Measurements from ENCODE around the gene CNTN6.
A peak's percentile ranks its signal among the peaks of the same experiment; 100 is the strongest.

CNTN6 gene

DNA sequence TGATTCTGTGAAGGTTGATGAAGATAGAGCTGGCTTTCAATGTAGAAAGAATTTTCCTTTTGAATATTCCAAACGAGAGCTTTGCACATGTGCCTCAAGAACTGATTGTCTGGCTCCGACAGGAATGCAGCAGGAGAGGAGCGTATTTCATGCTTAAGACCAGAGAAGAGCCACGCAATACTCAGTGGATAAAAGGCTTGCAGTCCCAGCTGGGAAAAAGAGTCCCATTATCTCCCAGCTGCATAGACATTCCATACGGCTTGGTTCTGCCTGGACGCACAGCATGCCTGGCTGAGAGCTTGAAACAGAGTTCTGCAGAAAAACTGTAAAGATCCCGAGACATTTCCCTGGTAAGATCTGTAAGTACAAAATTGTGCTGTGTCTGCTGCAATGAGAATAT, at the start of gene CNTN6:
Gene CNTN6, plus strand, starts transcription at position 254 of the 400 bp plus-strand sequence. CDS start 54,985 bp downstream, outside the sequence.
- peak; percentile 46 for DNase-seq

DNA sequence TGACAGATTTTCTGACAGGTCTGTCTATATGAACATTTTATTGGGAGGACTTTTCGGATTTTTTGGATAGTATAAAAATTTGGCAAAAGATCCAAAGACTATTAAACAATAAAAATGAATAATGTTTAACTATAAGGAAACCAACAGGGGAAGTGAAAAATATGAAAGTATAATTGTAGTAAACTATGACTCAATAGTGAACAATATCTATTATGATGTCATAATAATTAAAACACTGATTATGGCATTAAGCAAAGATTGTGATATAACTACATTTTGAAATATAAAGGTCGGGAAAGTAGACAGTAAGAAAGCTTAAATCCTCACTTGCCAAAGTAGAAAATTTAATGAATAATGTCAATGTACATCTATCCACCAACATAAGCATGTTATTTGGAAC, 44.3 kb upstream of the CNTN6 start:
- DNase-seq: no peak

DNA sequence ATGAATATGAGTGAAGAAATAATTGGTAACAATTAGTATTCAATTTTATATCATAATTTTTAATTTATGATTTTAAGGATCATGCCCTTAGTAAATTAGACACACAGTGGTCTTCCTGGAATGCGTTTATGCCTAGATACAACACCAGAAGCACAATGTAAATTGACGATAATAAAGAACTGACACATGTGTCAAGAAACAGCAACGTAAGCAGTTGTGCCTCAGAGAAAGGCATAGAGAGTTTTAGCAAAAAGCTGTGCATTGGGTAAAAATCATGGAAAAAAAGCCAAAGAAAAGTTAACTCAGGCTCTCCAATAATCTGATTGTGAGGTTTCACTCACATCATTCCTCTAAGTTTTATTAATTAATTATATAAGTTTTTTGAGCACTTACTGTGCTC, 37.0 kb upstream of the CNTN6 start:
- DNase-seq: no peak

GRCh38 chr3:1056744-1057143, 36.1 kb upstream of the CNTN6 start:
- DNase-seq: no peak

DNA sequence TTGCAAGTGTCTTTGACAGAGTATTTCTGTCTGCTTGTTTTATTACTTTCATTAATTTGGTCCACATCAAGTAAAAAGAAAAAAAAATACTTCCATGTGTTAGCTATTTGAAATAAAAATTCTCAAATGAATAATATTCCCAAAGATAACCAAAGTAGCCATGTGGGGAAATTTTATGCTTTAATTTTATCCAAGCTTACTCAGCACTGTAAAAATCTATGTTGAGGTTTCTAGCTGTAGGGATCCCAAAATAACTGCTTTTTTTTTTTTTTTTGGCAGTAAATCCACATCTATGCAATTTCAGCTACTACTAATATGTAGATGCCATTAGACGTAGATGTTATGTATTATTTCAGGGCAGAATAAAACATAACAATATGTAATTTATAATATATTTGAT, 35.4 kb upstream of the CNTN6 start:
- DNase-seq: no peak

GRCh38 chr3:1068985-1069384, 23.8 kb upstream of the CNTN6 start:
- DNase-seq: no peak

- no peak for DNase-seq
These were observed 20.8 kb upstream of the CNTN6 start for GRCh38 chr3:1072041-1072440.

- DNase-seq: no peak
These were observed 13.2 kb upstream of the CNTN6 start for GRCh38 chr3:1079662-1080061.

- no peak for DNase-seq
These were observed 10.7 kb upstream of the CNTN6 start for GRCh38 chr3:1082108-1082507.

DNA sequence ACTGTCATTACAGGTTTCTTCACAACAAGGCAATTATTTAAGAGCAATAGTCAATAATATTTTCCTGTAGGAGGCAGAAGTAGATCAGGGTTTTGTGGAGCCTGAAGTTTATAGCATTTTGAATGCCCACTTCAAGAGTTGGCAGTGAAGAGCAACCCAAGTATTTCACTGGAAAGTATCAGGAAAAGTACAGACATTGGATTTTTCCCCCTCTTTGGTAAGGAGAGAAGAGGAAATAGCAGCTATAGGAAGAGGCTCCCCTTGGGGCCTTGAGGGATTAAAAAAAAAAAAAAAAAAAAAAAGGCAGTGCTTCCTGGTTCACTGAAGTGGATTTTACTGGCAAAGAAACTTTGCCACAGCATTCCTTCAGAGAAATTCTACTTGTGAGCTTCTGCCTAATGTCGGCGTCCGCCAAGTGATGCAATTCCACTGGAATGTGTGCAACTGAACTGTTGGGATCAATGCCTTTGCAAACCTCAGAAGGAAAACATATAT, 5.7 kb upstream of the CNTN6 start:
- DNase-seq: peak; percentile 65

DNA sequence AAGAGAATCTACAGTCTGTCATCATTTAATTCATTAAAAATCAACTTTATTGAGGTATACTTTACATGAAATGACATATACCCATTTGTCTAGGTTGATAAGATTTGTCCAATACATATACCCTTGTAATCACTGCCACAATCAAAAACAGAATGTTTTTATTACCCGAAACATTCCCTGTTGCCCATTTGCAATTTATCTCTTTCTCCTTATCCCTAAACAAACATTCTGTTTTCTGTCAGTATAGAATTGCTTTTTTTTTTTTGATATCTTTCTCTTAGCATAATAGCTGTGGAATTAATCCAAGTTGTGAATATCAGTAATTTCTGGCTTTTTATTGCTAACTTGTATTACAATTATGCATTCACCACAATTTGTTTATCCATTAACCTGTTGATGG, 4.3 kb upstream of the CNTN6 start:
- no peak for DNase-seq

GRCh38 chr3:1091286-1091685, 1.5 kb upstream of the CNTN6 start:
- no peak for DNase-seq

- no peak for DNase-seq
These were observed 763 bp upstream of the CNTN6 start for GRCh38 chr3:1092061-1092460.

DNA sequence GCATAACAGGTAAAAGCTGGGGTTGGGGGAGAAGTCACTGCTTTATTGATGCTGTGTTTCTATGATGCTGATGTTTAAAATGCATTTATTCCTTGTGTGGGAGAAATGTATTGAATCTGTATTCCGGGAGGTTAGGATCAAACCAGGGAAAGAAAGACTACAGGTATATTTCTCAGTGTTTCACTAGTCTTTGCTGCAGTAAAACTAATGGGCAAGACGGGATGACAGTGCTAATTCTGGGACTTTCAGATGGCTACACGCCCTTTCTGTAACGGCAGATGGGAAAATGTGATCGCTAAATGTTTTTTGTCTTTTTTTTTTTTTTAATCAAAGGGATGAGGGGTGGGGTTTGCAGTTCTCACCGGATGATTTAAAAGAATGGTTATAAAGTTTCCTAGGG, 393 bp downstream of the CNTN6 start:
- DNase-seq: no peak

GRCh38 chr3:1103525-1103924, 10.7 kb downstream of the CNTN6 start:
- no peak for DNase-seq

- DNase-seq: no peak
These were observed 25.1 kb downstream of the CNTN6 start for GRCh38 chr3:1117843-1118473.

- no peak for DNase-seq
These were observed 38.3 kb downstream of the CNTN6 start for GRCh38 chr3:1131166-1131565.

- no peak for DNase-seq
These were observed 42.4 kb downstream of the CNTN6 start for GRCh38 chr3:1135194-1135593.

DNA sequence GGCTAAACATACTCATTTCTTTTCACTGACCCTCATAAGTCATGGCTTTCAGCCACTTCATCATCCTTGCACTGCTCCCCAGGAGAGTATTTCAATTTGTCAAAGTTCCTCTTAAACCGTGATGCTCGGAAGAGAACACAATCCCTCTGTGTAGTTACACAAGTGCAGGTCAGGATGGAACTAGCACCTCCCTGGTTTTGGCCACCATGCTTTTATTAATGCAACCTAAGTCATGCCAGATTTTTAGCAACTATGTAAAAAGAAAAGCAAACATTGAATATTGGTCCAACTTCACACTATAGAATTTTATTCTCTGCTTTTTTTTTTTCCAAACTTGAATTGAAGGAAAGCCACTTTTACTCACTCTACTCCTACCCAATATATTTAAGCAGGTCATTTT, 45.2 kb downstream of the CNTN6 start:
- no peak for DNase-seq

DNA sequence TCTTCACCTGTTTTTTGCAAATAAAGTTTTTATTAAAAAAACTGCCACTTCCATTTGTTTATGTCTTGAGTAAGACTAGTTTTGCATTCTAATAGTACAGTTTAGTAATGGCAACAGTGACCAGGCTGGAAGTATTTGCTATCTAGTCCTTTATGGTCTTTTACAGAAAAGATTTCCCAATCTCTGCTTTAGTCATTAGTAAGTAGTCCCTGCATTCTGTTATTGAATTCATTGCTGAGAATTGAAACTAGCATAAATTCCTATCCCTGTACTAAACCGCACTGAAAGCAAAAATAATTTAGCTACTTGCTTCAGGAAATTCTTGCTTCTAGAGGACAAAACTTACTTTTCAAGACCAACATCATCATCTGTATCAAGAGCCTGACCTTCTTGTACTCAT, 46.2 kb downstream of the CNTN6 start:
- DNase-seq: no peak

DNA sequence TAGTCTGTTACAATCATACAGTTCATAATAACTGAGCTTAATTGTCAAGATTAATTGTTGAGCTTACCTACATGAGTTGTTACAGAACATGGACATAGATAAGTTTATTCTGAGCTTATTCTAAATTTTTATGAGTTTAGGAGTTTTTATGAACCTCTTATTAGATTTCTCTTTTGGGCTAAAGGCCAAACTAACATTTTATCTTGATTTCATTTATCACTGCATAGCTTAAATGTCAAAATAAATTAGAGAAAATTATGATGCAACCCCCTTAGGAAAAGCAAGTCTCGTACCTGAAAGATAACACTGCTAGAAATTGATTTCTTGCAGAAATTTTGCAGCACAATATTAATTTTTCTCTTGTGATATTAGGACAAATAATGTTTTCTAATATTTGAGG, 54.5 kb downstream of the CNTN6 start:
- DNase-seq: no peak

- DNase-seq: no peak
These were observed 55.0 kb downstream of the CNTN6 start for GRCh38 chr3:1147819-1148218.

GRCh38 chr3:1164101-1164500, 71.3 kb downstream of the CNTN6 start:
- DNase-seq: no peak

GRCh38 chr3:1171320-1171719, 78.5 kb downstream of the CNTN6 start:
- DNase-seq: no peak

GRCh38 chr3:1172644-1173043, 79.8 kb downstream of the CNTN6 start:
- no peak for DNase-seq
